Measurements from ENCODE around the gene SCGN.

SCGN gene

GRCh38 chr6:25630508-25631278, 21.3 kb upstream of the SCGN start:
- ATAC-seq, result no peak
- TF ChIP-seq ESRRG (CRISPR knock-in tag; IDR thresholded peaks at IDR 0.05) (no peak), CSDC2 (CRISPR knock-in tag; IDR thresholded peaks at IDR 0.05) (no peak)

- TF ChIP-seq BACH2 (CRISPR knock-in tag; IDR thresholded peaks at IDR 0.05; ENCODE audit: borderline replicate concordance) (no peak), ISL1 (CRISPR knock-in tag; IDR thresholded peaks at IDR 0.05) (no peak), GLIS3 (CRISPR knock-in tag; IDR thresholded peaks at IDR 0.05) (no peak)
- ATAC-seq, result no peak
Observed at GRCh38 chr6:25635886-25636317, 16.1 kb upstream of the SCGN start.

- no peak for ATAC-seq
- TF ChIP-seq ISL1 (CRISPR knock-in tag; IDR thresholded peaks at IDR 0.05) (no peak), OSR1 (CRISPR knock-in tag; IDR thresholded peaks at IDR 0.05) (no peak), ZC3H10 (CRISPR knock-in tag; IDR thresholded peaks at IDR 0.05) (no peak), ARNTL (CRISPR knock-in tag; IDR thresholded peaks at IDR 0.05; ENCODE audit: borderline replicate concordance, low read depth) (no peak)
Observed at GRCh38 chr6:25637211-25637610, 14.8 kb upstream of the SCGN start.

- TF ChIP-seq TSHZ2 (CRISPR knock-in tag; IDR thresholded peaks at IDR 0.05) (no peak), POU6F1 (CRISPR knock-in tag; IDR thresholded peaks at IDR 0.05; ENCODE audit: borderline replicate concordance, low read depth) (no peak), ARNTL (CRISPR knock-in tag; IDR thresholded peaks at IDR 0.05; ENCODE audit: borderline replicate concordance, low read depth) (no peak), ZFP30 (CRISPR knock-in tag; IDR thresholded peaks at IDR 0.05) (no peak), ZNF70 (CRISPR knock-in tag; IDR thresholded peaks at IDR 0.05) (no peak), ESRRG (CRISPR knock-in tag; IDR thresholded peaks at IDR 0.05) (no peak), RARB (CRISPR knock-in tag; IDR thresholded peaks at IDR 0.05) (no peak)
- ATAC-seq, result no peak; the same call in 2 of the 3 replicates
Observed at GRCh38 chr6:25637960-25638434, 14.0 kb upstream of the SCGN start.

GRCh38 chr6:25639653-25640052, 12.4 kb upstream of the SCGN start:
- TF ChIP-seq ARNTL (CRISPR knock-in tag; IDR thresholded peaks at IDR 0.05; ENCODE audit: borderline replicate concordance, low read depth) (no peak), BACH2 (CRISPR knock-in tag; IDR thresholded peaks at IDR 0.05; ENCODE audit: borderline replicate concordance) (no peak), PATZ1 (CRISPR knock-in tag; IDR thresholded peaks at IDR 0.05; ENCODE audit: borderline replicate concordance) (no peak), TSHZ2 (CRISPR knock-in tag; IDR thresholded peaks at IDR 0.05) (no peak), SNAI2 (CRISPR knock-in tag; IDR thresholded peaks at IDR 0.05) (no peak), PPARA (CRISPR knock-in tag; IDR thresholded peaks at IDR 0.05; ENCODE audit: borderline replicate concordance) (no peak), ESRRG (CRISPR knock-in tag; IDR thresholded peaks at IDR 0.05) (no peak), ZFP30 (CRISPR knock-in tag; IDR thresholded peaks at IDR 0.05) (no peak), ISL1 (CRISPR knock-in tag; IDR thresholded peaks at IDR 0.05) (no peak), OSR1 (CRISPR knock-in tag; IDR thresholded peaks at IDR 0.05) (no peak)
- ATAC-seq, result no peak

Measured in SK-N-SH treated with all-trans-retinoic acid at 6 μM for 48 hours (cell line).